Breast epithelium (tissue), 3 donors: ENCODE measurements around the gene FZR1.

Experiments
- CTCF ChIP-seq, 3 donors: fragments of 450-650 bp; IDR thresholded peaks; one replicate each; pipeline ENCODE4 v1.5.1; 2016 to 2017; ENCODE audit warnings: antibody characterized with exemption in 3 of 3, mild to moderate bottlenecking in 3 of 3, moderate library complexity in 3 of 3
- POLR2AphosphoS5 ChIP-seq, 3 donors: sonication (generic); formaldehyde crosslinking; IDR thresholded peaks; one replicate each; pipeline ENCODE4 v1.6.1; 2017; ENCODE audit warnings: antibody characterized with exemption in 3 of 3

GRCh38 chr19:3456925-3457527, 49.1 kb upstream of the FZR1 start:
- TF ChIP-seq CTCF (IDR thresholded peaks at IDR 0.05) (no peak), POLR2AphosphoS5 (IDR thresholded peaks at IDR 0.05) (no peak)
